Coronary artery (tissue), 2 donors: Measurements from ENCODE around the gene CDK2AP2.

ENCODE experiments used
- DNase-seq: peaks from one replicate; pipeline ENCODE4 v3.0.0-alpha.2; 2017; ENCODE audit warnings: low spot score
- H3K27ac ChIP-seq, 2 donors: fragments of 200-600 bp; sonication (generic); one replicate each; pipeline ENCODE4 v1.5.1; 2016 to 2019
- H3K4me3 ChIP-seq: fragments of 200-600 bp; sonication (generic); 2 replicates; pipeline ENCODE4 v1.5.1; 2016; ENCODE audit warnings: mild to moderate bottlenecking, moderate library complexity
- TF ChIP-seq, protein P1 (sequence below): fragments of 200-600 bp; sonication (generic); IDR thresholded peaks from one replicate; pipeline ENCODE4 v1.5.1; 2019; ENCODE audit warnings: antibody characterized with exemption

The CDK2AP2 gene

DNA sequence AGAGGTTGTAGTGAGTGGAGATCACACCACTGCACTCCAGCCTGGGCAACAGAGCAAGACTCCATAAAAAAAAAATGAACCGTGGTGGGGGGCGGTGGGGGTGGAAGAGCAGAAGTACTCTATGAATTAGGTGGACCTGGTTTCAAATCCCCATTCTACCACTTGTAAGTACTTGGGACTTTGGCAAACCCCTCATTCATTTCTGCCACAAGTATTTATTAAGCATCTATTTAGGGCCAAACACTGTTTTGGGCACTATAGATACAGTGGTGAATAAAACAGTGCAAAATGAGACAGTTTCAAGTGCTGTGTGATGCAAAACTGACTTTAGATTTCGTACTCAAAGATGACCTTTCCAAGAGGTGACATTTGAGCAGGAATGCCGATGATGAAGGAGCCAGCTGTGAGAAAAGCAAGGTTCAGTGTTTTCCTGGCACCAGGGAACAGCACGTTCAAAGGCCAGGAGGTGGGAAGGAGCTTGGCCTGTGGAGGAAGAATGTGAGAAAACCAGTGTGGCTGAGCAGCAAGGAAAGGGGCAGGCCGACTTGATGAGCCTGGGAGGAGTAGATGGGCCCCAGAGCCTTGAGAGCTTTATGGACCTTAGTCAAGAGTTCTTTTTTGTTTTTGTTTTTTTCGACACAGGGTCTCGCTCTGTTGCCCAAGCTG is 37.5 kb downstream of the CDK2AP2 start:
- no peak for DNase-seq
- Histone ChIP-seq H3K4me3 (no peak overlapping the region), H3K27ac (no peak overlapping the region)
- TF ChIP-seq, protein P1, sequence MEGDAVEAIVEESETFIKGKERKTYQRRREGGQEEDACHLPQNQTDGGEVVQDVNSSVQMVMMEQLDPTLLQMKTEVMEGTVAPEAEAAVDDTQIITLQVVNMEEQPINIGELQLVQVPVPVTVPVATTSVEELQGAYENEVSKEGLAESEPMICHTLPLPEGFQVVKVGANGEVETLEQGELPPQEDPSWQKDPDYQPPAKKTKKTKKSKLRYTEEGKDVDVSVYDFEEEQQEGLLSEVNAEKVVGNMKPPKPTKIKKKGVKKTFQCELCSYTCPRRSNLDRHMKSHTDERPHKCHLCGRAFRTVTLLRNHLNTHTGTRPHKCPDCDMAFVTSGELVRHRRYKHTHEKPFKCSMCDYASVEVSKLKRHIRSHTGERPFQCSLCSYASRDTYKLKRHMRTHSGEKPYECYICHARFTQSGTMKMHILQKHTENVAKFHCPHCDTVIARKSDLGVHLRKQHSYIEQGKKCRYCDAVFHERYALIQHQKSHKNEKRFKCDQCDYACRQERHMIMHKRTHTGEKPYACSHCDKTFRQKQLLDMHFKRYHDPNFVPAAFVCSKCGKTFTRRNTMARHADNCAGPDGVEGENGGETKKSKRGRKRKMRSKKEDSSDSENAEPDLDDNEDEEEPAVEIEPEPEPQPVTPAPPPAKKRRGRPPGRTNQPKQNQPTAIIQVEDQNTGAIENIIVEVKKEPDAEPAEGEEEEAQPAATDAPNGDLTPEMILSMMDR, result no peak

DNA sequence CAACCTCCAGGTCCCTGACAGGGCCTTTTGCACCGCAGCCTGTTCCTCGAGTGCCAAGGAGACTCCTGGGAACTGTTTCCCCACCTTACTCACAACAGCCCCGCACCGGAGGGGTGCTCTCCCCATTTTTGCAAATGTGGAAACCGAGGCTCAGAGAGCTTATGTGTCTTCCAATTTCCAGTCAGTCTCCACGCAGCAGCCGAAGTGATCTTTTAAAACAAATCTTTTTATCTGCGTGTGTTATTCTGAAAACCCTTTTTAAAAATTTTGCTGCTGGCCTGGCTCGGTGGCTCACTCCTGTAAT is 38.5 kb downstream of the CDK2AP2 start:
- TF ChIP-seq, protein P1, result no peak
- peak overlapping the region; percentile 93 for H3K4me3 ChIP-seq
- H3K27ac ChIP-seq, result peak overlapping the region; percentile 77 to 91
- DNase-seq, result no peak

DNA sequence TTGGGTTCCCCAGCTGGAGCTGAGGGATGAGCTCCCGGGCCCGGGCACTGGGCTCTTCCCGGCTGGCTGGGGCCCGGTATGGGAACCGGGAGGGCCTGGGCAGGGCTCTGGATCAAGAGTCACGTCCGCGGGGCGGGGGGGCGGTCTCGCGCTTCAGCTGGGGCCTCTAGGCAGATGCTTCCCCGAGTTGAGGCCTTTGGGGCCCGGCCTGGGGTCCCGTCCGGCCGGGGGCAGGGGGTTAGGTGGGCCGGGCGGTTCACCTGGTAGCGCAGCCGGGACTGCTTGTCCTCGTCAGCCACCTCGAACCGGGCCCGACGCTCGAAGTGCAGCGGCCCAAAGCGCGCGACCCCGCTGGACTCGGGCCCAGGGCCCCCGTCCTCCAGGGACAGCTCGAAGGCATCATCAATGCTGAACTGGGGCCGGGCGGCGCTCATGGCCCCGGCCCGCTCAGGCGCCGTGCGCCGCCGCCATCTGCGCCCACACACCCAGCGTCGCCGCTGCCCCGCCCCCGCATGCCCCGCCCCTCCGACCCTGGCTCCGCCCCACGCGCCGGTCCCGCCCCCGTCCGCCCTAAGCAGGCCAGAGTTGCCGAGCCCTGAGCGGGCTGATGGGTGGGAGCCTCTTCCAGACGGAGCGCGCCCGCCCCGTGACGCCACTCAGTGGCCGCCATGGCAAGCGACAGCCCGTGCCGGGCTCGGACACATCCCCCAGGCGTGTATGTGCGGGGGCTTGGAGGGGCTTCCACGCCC is 39.0 kb downstream of the CDK2AP2 start, which contains the start of gene TMEM134:
TMEM134 (minus strand) TSS at position 493 of the 749 bp plus-strand sequence; CDS start at position 434, 59 bp downstream.
- DNase-seq, result peak; percentile 96
- TF ChIP-seq, protein P1, result no peak
- Histone ChIP-seq H3K27ac (peak within 1 kb of the TSS; percentile 77 to 91), H3K4me3 (peak within 1 kb of the TSS; percentile 93)

DNA sequence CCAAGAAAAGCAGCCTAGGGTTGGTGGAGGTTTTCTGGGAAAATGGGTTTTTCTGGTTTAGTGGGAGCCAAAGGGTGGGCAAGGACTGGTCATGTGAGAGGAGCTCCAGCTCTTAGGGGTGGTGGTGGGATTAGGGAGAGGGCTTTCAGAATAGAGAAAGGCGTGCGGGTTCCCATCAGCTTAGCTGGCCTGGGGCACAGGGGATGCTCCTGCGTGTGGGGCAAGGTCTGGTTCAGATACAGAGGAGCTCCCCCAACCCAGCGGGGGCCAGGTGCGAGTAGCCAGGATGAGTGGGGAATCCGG is 39.6 kb downstream of the CDK2AP2 start:
- TF ChIP-seq, protein P1, result no peak
- H3K27ac ChIP-seq, result peak overlapping the region; percentile 77 to 91
- H3K4me3 ChIP-seq, result peak overlapping the region; percentile 93
- no peak for DNase-seq

DNA sequence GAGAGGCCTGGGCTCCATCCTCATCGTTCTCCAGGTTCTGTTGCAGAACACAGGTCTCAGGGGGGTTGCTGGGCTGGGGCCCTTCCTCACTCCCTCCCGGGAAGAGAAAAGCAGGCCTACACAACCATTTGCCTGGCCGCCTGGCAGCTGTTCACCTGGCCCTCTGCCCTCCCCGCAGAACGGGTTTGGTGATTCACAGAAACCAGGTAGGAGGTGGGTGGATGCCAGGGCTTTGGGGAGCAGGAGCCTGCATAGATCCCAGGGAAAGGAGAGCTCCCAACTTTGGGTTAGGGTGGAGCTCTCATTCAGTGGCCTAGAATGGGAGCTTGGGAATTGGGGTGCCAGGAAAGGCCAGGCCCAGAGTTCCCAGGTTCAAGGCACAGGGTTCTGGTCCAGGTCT is 39.9 kb downstream of the CDK2AP2 start:
- Histone ChIP-seq H3K4me3 (peak overlapping the region; percentile 93), H3K27ac (peak overlapping the region; percentile 77 to 91)
- TF ChIP-seq, protein P1, result no peak
- no peak for DNase-seq

DNA sequence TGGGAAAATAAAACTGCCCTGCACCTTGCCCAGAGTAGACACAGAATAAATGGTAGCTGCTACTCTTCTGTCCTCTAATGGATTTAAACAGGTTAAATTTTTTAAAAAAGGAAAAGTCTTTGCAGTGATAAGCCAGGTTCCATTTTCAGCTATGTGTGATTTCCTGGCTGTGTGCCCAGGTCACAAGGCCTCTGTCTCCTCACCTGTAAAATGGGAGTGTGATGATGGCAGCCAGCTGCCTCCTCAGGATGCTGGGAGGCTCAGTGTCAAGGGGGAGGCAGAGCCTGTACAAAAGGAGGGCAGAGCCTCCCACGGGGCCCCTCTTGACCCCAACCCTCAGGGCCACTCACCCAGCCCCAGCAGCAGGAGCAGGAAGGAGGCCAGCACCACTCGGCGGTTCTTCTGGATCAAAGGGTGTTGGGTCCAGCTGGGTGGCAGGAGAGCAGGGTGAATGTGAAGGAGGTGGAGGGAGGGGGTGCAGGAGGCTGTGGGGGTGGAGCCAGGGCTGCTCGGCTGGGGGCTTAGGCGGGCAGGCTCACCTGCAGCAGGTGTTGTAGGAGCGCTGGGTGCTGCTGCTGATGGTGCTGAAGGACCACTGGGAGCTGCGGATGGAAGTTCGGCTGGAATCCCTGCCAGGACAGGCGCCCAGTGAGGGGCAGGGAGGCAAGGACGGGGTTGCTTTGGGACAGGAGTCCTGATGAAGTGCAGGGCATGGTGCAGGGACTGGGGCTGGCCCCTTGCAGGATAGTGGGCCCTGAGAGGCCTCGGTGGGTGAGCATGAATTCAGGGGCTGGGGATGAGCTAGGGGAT is 40.8 kb downstream of the CDK2AP2 start:
- Histone ChIP-seq H3K4me3 (no peak overlapping the region), H3K27ac (peak overlapping the region in 1 of 2 donors; percentile 91)
- DNase-seq, result no peak
- TF ChIP-seq, protein P1, result no peak
